Osteocyte (in vitro differentiated cells): ENCODE measurements around the gene RAC2. TPM values are rescaled to one million over a fixed set of nuclear protein-coding genes. Genes with fewer than 3 reads are reported as not detected.

Experiments used
- DNase-seq: peaks from one replicate; pipeline ENCODE4 v3.0.0; 2021; ENCODE audit warnings: mixed read lengths; ENCODE audit not compliant: unreplicated experiment; ENCODE audit errors: extremely low spot score
- H3K27ac Mint-ChIP-seq: one replicate; pipeline ENCODE4 v1.8.0; 2021; ENCODE audit warnings: mild to moderate bottlenecking, mixed read lengths; ENCODE audit not compliant: unreplicated experiment
- H3K27me3 Mint-ChIP-seq: one replicate; pipeline ENCODE4 v1.8.0; 2021; ENCODE audit warnings: mixed read lengths; ENCODE audit not compliant: unreplicated experiment
- H3K36me3 Mint-ChIP-seq: one replicate; pipeline ENCODE4 v1.8.0; 2021; ENCODE audit warnings: mixed read lengths; ENCODE audit not compliant: unreplicated experiment
- H3K4me1 Mint-ChIP-seq: one replicate; pipeline ENCODE4 v1.8.0; 2021; ENCODE audit warnings: mixed read lengths; ENCODE audit not compliant: unreplicated experiment
- H3K4me3 Mint-ChIP-seq: one replicate; pipeline ENCODE4 v1.8.0; 2021; ENCODE audit warnings: mild to moderate bottlenecking, moderate library complexity, mixed read lengths; ENCODE audit not compliant: unreplicated experiment
- H3K9me3 Mint-ChIP-seq: one replicate; pipeline ENCODE4 v1.8.0; 2021; ENCODE audit warnings: mixed read lengths; ENCODE audit not compliant: unreplicated experiment
- total RNA-seq: library from RNA; stranded (reverse); gene quantifications from 2 replicates; pipeline ENCODE4 v1.2.1, GENCODE V29; 2021
- TF ChIP-seq, protein P1 (sequence below): fragments of 200-600 bp; sonication (generic); IDR thresholded peaks from 2 replicates; pipeline ENCODE4 v1.5.0; 2021; ENCODE audit warnings: antibody characterized with exemption, mild to moderate bottlenecking, moderate library complexity

The RAC2 gene
- total RNA-seq, 1 donor from 2014 or later = not detected

DNA sequence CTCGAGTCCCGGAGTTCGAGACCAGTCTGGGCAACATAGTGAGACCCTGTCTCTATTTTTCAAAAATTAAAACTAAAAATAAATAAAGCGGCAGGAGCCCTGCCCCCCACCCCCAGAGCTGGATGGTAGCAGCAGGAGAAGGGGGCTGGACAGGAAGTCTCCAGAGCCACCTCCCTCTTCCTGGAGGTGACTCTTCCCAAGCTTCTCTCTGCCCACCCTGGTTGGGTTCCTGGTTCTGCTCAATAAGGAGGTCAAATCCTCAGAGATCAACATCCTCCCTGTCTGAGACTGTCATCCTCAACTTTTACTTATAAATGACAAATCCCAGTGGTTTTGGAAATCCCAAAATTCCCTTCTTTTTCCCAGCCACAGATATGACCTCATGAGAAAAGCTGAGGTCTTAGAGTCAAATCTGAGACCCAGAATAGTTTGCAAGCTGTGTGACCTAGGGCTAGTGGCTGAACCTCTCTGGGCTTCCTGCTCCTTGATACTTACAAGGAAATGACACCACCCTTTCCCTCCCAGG lies 57.0 kb downstream of the RAC2 start:
- no peaks in the 10 kb centered on the region for H3K27me3 Mint-ChIP-seq
- peak overlapping the region; percentile 87 for H3K27ac Mint-ChIP-seq

DNA sequence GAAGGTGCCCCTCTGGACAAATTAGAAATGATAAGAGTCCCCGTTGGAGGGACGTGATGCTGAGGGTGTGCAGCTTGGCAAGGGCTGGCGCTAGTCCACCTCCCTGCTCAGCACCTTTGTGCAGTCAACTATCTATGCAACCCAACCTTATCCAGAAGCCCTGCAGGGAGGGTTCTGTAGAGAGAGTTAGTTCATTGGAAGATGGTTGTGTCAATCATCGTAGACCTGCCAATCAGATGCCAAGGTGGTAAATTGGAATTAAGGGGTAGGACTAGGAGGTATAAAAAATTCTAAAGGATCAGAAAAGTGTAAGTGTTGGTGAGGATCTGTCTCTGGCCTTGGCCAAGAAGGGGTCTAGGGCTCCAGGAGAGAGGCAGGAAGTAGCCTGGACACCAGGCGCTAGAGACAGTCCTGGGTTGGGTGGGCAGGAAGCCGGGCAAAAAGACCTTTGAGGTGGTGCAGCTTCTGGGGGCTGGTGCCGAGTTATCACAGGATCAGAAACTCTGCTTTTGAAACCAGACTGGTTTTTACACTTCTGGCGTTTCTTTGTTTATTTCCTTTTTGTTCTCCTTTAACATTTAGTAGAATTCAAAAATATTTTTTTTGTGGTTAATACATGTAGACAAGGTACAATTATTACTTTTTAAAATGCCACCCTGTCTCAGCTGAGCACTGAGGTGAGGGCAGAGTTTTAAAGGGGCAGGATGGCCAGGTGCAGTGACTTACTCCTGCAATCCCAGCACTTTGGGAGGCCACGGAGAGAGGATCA lies 57.7 kb downstream of the RAC2 start:
- DNase-seq = no peak
- H3K9me3 Mint-ChIP-seq = no peaks in the 10 kb centered on the region
- H3K4me1 Mint-ChIP-seq = peaks cover 34% of the 10 kb centered on the region
- no peaks in the 10 kb centered on the region for H3K27me3 Mint-ChIP-seq
- TF ChIP-seq, protein P1, sequence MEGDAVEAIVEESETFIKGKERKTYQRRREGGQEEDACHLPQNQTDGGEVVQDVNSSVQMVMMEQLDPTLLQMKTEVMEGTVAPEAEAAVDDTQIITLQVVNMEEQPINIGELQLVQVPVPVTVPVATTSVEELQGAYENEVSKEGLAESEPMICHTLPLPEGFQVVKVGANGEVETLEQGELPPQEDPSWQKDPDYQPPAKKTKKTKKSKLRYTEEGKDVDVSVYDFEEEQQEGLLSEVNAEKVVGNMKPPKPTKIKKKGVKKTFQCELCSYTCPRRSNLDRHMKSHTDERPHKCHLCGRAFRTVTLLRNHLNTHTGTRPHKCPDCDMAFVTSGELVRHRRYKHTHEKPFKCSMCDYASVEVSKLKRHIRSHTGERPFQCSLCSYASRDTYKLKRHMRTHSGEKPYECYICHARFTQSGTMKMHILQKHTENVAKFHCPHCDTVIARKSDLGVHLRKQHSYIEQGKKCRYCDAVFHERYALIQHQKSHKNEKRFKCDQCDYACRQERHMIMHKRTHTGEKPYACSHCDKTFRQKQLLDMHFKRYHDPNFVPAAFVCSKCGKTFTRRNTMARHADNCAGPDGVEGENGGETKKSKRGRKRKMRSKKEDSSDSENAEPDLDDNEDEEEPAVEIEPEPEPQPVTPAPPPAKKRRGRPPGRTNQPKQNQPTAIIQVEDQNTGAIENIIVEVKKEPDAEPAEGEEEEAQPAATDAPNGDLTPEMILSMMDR = no peak
- peak overlapping the region; percentile 63 for H3K4me3 Mint-ChIP-seq
- H3K36me3 Mint-ChIP-seq = peaks cover 11% of the 10 kb centered on the region
- peak overlapping the region; percentile 87 for H3K27ac Mint-ChIP-seq

More for the DNA sequence above, 57.0 kb downstream of the RAC2 start:
- Mint-ChIP-seq H3K36me3 (peaks cover 7% of the 10 kb centered on the region), H3K4me1 (peaks cover 34% of the 10 kb centered on the region), H3K9me3 (no peaks in the 10 kb centered on the region), H3K4me3 (peak overlapping the region; percentile 77)
- DNase-seq = no peak
- TF ChIP-seq, protein P1 = no peak

DNA sequence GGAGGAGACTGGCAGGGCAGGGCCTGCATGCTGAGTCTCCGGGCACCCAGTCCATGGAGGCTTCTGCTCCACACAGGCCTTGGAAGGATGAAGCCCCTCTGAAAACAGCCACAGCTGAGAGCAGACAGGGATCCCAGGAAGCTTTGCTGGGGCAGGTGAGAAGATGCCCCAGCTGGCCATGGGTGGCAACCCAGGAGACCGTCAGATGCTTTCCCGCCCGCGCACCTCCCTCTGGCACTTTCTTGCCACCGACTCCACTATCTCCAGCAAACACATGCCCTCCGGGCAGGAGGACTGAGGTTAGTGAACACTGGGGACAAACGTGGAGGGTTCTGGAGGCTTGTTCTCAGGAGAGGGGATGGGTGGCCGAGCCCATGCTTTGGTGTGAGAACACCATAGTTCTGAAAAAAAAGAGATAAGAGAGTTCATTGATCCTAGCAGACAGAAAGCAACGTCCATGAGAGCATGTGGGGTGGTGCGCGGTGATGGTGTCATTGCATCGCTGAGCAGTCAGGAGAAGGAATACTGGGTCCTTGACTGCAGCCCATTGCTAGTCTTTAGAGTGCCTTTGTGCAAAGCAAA lies 58.3 kb downstream of the RAC2 start:
- DNase-seq = no peak

DNA sequence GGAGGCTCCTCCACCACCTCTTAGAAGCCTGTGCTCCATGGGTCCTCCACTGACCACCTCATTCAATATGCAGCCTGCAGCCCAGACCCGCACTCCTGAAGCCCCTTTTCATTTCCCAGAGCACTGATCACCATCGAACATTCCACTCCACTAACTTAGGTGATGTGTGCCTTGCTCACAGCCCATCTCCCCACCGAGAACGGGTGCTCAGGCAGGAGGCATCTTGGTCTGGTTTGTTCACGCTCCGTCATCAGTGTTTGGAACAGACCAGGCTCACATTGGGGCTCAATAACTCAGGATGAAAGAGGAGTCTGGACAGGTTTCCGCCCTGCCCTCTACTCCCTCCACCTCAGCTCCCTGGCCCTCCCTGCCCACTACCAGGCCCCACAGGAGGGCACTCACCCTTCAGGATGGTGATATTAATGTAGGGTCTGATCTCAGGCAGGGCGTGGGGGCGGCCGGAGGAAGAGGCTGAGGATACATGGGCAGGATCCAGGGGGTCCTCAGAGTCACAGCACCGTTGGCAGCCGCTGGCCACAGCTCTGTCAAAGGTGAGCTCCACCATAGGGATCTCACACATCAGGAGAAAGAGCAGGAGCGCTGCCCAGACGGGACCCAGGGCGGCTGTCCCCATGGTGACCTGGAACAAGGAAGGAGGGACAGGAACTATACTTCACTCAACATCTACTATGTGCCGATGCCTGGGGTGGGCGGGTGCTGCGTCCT lies 59.1 kb downstream of the RAC2 start:
- Mint-ChIP-seq H3K36me3 (peaks cover 8% of the 10 kb centered on the region), H3K27ac (no peak overlapping the region), H3K4me3 (no peak overlapping the region), H3K9me3 (no peaks in the 10 kb centered on the region), H3K27me3 (no peaks in the 10 kb centered on the region), H3K4me1 (peaks cover 34% of the 10 kb centered on the region)
- TF ChIP-seq, protein P1 = no peak
- DNase-seq = no peak

More for the DNA sequence above, 58.3 kb downstream of the RAC2 start:
- peaks cover 34% of the 10 kb centered on the region for H3K4me1 Mint-ChIP-seq
- H3K27ac Mint-ChIP-seq = no peak overlapping the region
- H3K27me3 Mint-ChIP-seq = no peaks in the 10 kb centered on the region
- H3K36me3 Mint-ChIP-seq = peaks cover 11% of the 10 kb centered on the region
- peak overlapping the region; percentile 63 for H3K4me3 Mint-ChIP-seq
- TF ChIP-seq, protein P1 = no peak
- no peaks in the 10 kb centered on the region for H3K9me3 Mint-ChIP-seq
